ENCODE measurements around the gene SUPT6H. TPM values are rescaled to one million over a fixed set of nuclear protein-coding genes. Genes with fewer than 3 reads are reported as not detected.

Gene SUPT6H
- total and polyA plus RNA-seq, 3 donors from 2014 or later, result 64.8 to 129 (median 121) TPM

- H3K36me3 ChIP-seq (ENCODE audit: low read depth, missing control alignments), result no peaks in the 10 kb centered on the region
- H3K4me1 ChIP-seq, result no peaks in the 10 kb centered on the region
- no peak overlapping the region for H3K27ac ChIP-seq
- intact Hi-C loops (cut with DNase I; ENCODE audit: low total_unique reads), result no loop called here
- TF ChIP-seq, protein P1, sequence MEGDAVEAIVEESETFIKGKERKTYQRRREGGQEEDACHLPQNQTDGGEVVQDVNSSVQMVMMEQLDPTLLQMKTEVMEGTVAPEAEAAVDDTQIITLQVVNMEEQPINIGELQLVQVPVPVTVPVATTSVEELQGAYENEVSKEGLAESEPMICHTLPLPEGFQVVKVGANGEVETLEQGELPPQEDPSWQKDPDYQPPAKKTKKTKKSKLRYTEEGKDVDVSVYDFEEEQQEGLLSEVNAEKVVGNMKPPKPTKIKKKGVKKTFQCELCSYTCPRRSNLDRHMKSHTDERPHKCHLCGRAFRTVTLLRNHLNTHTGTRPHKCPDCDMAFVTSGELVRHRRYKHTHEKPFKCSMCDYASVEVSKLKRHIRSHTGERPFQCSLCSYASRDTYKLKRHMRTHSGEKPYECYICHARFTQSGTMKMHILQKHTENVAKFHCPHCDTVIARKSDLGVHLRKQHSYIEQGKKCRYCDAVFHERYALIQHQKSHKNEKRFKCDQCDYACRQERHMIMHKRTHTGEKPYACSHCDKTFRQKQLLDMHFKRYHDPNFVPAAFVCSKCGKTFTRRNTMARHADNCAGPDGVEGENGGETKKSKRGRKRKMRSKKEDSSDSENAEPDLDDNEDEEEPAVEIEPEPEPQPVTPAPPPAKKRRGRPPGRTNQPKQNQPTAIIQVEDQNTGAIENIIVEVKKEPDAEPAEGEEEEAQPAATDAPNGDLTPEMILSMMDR (IDR thresholded peaks at IDR 0.05), result no peak
- TF ChIP-seq POLR2A (IDR thresholded peaks at IDR 0.05), result no peak
- no peaks in the 10 kb centered on the region for H3K27me3 ChIP-seq
- DNase-seq, result no peak
- H3K4me3 ChIP-seq, result no peak overlapping the region
- WGBS, 2 donors, result 88 to 89% methylated on average over 6 of the region's 6 CpGs
- no peaks in the 10 kb centered on the region for H3K9me3 ChIP-seq
Observed at GRCh38 chr17:28698253-28698941, 36.4 kb downstream of the SUPT6H start.

GRCh38 chr17:28700278-28700677 lies 38.3 kb downstream of the SUPT6H start:
- intact Hi-C loops (cut with DNase I; ENCODE audit: low total_unique reads), result no loop called here
- H3K36me3 ChIP-seq (ENCODE audit: low read depth, missing control alignments), result no peaks in the 10 kb centered on the region
- H3K27me3 ChIP-seq, result no peaks in the 10 kb centered on the region
- DNase-seq, result no peak
- no peak overlapping the region for H3K4me3 ChIP-seq
- H3K27ac ChIP-seq, result no peak overlapping the region
- WGBS, 2 donors, result 76 to 93% methylated on average over 3 to 8 of the region's 8 CpGs
- TF ChIP-seq, protein P1 (IDR thresholded peaks at IDR 0.05), result no peak
- no peak for TF ChIP-seq POLR2A (IDR thresholded peaks at IDR 0.05)
- no peaks in the 10 kb centered on the region for H3K4me1 ChIP-seq
- H3K9me3 ChIP-seq, result no peaks in the 10 kb centered on the region

DNA sequence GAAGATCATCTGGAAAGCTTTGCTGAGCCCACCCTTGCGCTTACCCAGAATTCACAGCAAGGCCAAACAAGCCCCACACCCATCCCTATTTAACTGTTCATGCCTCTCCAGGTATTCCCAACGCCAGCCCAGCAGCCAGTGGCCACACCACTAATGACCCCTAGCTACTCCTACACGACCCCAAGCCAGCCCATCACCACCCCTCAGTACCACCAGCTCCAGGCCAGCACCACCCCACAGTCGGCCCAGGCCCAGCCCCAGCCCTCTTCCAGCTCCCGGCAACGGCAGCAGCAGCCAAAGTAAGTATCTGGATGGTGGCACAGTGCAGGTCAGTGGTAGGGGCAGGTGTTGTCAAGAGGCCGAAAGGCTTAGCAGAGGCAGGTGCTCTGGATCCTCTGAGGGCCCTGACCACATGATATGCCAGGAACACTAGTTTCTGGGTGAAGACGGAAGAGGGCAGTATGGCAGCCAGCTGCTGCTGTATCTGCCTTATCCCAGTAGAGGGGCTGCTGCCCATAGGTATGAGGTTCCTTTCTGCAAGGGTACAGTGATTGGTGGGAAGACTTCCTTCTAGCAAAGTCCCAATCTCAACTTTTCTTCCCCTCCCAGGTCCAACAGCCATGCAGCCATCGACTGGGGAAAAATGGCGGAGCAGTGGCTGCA lies 39.0 kb downstream of the SUPT6H start:
- Histone ChIP-seq H3K4me3 (no peak overlapping the region), H3K9me3 (no peaks in the 10 kb centered on the region), H3K4me1 (no peaks in the 10 kb centered on the region), H3K27ac (no peak overlapping the region), H3K36me3 (ENCODE audit: low read depth, missing control alignments) (no peaks in the 10 kb centered on the region), H3K27me3 (no peaks in the 10 kb centered on the region)
- no peak for TF ChIP-seq POLR2A (IDR thresholded peaks at IDR 0.05)
- TF ChIP-seq, protein P1 (IDR thresholded peaks at IDR 0.05), result no peak
- intact Hi-C loops (cut with DNase I; ENCODE audit: low total_unique reads), result no loop called here
- 86 to 93% methylated on average over 7 to 10 of the region's 10 CpGs for WGBS, 2 donors
- no peak for DNase-seq

DNA sequence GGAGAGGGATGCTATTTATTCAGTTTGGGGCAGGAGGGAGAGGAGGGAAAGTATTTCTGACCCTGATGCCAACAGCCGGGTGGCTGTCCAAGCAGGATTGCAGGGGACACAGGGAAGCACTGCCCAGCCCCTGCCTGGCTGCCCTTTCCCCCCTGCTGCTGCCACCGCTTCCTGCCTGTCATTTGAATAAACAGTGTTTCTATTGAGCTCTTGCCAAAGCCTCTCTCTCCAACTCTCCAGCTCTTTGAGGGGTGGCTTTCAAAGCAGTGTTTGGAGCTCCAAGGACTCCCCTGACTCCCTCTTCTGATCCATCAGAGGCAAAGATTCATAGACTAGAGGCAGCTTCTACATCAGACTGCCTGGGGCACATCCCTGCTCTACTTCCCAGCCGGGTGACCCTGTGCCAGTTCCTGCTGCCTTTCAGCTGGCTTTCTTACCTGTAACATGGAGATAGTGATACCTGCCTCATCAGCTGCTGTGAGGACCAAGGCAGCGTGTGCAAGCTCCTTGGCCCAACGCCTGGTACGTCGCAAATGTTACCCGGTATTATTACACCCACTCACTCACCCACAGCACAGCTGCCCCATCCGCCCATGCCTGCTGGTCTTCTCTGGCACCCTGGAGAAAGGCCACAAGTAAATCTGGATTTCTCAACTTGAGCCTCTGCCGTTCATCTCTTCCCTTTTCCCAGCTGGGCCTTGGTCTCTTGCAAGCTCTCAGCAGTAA lies 40.2 kb downstream of the SUPT6H start:
- DNase-seq, result no peak
- Histone ChIP-seq H3K27me3 (no peaks in the 10 kb centered on the region), H3K36me3 (ENCODE audit: low read depth, missing control alignments) (no peaks in the 10 kb centered on the region), H3K27ac (no peak overlapping the region), H3K4me1 (no peaks in the 10 kb centered on the region), H3K4me3 (no peak overlapping the region), H3K9me3 (no peaks in the 10 kb centered on the region)
- no peak for TF ChIP-seq POLR2A (IDR thresholded peaks at IDR 0.05)
- TF ChIP-seq, protein P1 (IDR thresholded peaks at IDR 0.05), result no peak
- WGBS, 2 donors, result 71 to 88% methylated on average over 10 of the region's 10 CpGs
- intact Hi-C loops (cut with DNase I; ENCODE audit: low total_unique reads), result no loop called here

Data from testis (tissue), 3 donors.